ENCODE measurements around the gene SPOUT1. TPM values are rescaled to one million over a fixed set of nuclear protein-coding genes. Genes with fewer than 3 reads are reported as not detected.
"Not testable (repeated sequence)": the region's sequence is repeated elsewhere in the genome, so short reads cannot be mapped to it uniquely, and the experiment has no call there.

SPOUT1 gene
- polyA plus RNA-seq, 1 experiment = 45.8 TPM

DNA sequence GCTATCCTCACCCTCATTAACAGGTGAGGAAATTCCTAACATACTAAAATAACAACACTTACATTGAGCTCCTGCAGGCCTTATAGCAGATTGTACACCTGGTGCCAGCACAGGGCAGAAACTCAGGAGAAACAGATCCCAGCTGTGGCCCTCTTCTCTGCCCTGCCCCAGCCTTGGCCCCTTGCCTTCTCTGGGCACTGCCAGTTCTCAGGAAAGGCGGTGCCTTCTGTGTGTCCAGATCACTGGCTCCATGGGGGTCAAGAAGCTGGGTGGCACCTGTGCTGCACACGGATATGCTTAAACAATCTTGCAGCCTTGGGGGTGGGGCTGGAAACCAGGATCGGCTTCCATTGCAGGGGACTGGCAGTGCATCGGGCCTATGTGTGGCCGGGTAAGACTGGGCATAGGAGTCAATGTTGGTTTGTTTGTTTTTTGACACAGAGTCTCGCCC, 32.8 kb upstream of the SPOUT1 start:
- TF ChIP-seq, protein P1, sequence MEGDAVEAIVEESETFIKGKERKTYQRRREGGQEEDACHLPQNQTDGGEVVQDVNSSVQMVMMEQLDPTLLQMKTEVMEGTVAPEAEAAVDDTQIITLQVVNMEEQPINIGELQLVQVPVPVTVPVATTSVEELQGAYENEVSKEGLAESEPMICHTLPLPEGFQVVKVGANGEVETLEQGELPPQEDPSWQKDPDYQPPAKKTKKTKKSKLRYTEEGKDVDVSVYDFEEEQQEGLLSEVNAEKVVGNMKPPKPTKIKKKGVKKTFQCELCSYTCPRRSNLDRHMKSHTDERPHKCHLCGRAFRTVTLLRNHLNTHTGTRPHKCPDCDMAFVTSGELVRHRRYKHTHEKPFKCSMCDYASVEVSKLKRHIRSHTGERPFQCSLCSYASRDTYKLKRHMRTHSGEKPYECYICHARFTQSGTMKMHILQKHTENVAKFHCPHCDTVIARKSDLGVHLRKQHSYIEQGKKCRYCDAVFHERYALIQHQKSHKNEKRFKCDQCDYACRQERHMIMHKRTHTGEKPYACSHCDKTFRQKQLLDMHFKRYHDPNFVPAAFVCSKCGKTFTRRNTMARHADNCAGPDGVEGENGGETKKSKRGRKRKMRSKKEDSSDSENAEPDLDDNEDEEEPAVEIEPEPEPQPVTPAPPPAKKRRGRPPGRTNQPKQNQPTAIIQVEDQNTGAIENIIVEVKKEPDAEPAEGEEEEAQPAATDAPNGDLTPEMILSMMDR (IDR thresholded peaks at IDR 0.05; ENCODE audit: insufficient read depth, low read depth, low read length) = no peak
- no peak overlapping the region for H3K4me3 ChIP-seq (ENCODE audit: low read depth, low read length)
- H3K36me3 ChIP-seq (ENCODE audit: control insufficient read depth, insufficient read depth, low read length) = no peaks in the 10 kb centered on the region
- no peak for DNase-seq (ENCODE audit: low read depth)
- ChIA-PET POLR2A (no interaction called here), CTCF (interaction anchor here (0.6 to 15.6 kb wide), 13 partner anchors 8 to 145 kb away, joined by 3 to 228 read pairs (median 3); no protein-coding TSS in a partner anchor)
- H3K27me3 ChIP-seq (ENCODE audit: control insufficient read depth, insufficient read depth, low read length) = no peaks in the 10 kb centered on the region

DNA sequence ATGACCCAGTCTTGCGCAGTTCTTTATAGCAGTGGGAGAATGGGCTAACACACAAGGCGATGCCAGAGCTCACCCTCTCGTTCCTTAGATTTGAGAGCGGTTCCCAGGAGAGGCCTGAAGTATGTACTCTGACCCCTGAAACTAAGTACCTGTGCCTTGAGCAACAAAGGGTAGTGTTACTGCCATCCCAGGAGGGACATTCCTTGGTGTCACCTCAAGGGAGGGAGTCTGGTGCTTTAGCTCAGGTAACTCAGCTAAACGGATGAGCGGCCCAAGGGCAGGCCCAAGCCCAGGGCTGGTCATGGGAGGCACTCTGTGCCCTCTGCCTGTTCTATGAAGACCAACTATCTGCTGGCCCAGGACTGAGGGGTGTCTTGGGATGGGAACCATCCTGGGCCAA, 31.9 kb upstream of the SPOUT1 start:
- Histone ChIP-seq H3K4me3 (ENCODE audit: low read depth, low read length) (no peak overlapping the region), H3K27me3 (ENCODE audit: control insufficient read depth, insufficient read depth, low read length) (no peaks in the 10 kb centered on the region), H3K36me3 (ENCODE audit: control insufficient read depth, insufficient read depth, low read length) (no peaks in the 10 kb centered on the region)
- no peak for DNase-seq (ENCODE audit: low read depth)
- CTCF ChIA-PET = interaction anchor here (0.8 to 15.6 kb wide), 6 partner anchors 8 to 146 kb away, joined by 3 to 228 read pairs (median 6); no protein-coding TSS in a partner anchor
- TF ChIP-seq, protein P1 (IDR thresholded peaks at IDR 0.05; ENCODE audit: insufficient read depth, low read depth, low read length) = no peak
- POLR2A ChIA-PET = no interaction called here

- TF ChIP-seq, protein P1 (IDR thresholded peaks at IDR 0.05; ENCODE audit: insufficient read depth, low read depth, low read length) = no peak
- no peak for DNase-seq (ENCODE audit: low read depth)
- ChIA-PET CTCF (interaction anchor here (1.4 to 15.6 kb wide), 4 partner anchors 16 to 66 kb away, joined by 4 to 228 read pairs (median 26); partner anchors contain the start of genes KYAT1 and LRRC8A), POLR2A (no interaction called here)
- no peaks in the 10 kb centered on the region for H3K36me3 ChIP-seq (ENCODE audit: control insufficient read depth, insufficient read depth, low read length)
- H3K27me3 ChIP-seq (ENCODE audit: control insufficient read depth, insufficient read depth, low read length) = no peaks in the 10 kb centered on the region
- no peak overlapping the region for H3K4me3 ChIP-seq (ENCODE audit: low read depth, low read length)
These were observed 31.3 kb upstream of the SPOUT1 start for GRCh38 chr9:128860937-128861336.

DNA sequence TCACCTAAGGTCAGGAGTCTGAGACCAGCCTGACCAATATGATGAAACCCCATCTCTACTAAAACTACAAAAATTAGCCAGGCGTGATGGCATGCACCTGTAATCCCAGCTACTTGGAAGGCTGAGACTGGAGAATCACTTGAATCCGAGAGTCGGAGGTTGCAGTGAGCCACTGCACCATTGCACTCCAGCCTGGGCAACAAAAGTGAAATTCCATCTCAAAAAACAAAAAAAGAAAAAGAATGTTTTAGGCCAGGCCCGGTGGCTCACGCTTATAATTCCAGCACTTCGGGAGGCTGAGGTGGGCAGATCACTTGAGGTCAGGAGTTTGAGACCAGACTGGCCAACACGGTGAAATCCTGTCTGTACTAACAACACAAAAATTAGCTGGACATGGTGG, 28.9 kb upstream of the SPOUT1 start:
- not testable (repeated sequence) for H3K36me3 ChIP-seq (ENCODE audit: control insufficient read depth, insufficient read depth, low read length); H3K4me3 ChIP-seq (ENCODE audit: low read depth, low read length); H3K27me3 ChIP-seq (ENCODE audit: control insufficient read depth, insufficient read depth, low read length); DNase-seq (ENCODE audit: low read depth)
- ChIA-PET POLR2A (interaction anchor here (0.7 kb wide), 1 partner anchor 178 kb away, joined by 5 read pairs; no protein-coding TSS in a partner anchor), CTCF (interaction anchor here (1.0 to 15.6 kb wide), 3 partner anchors 13 to 69 kb away, joined by 3 to 228 read pairs (median 5); no protein-coding TSS in a partner anchor)

GRCh38 chr9:128854454-128854853, 24.9 kb upstream of the SPOUT1 start:
- H3K27me3 ChIP-seq (ENCODE audit: control insufficient read depth, insufficient read depth, low read length); POLR2A ChIA-PET; H3K4me3 ChIP-seq (ENCODE audit: low read depth, low read length); H3K36me3 ChIP-seq (ENCODE audit: control insufficient read depth, insufficient read depth, low read length); DNase-seq (ENCODE audit: low read depth): not testable (repeated sequence)
- CTCF ChIA-PET = interaction anchor here (1.0 to 15.6 kb wide), 2 partner anchors 8 to 73 kb away, joined by 4 to 228 read pairs; no protein-coding TSS in a partner anchor

GRCh38 chr9:128852646-128853045, 23.1 kb upstream of the SPOUT1 start:
- H3K4me3 ChIP-seq (ENCODE audit: low read depth, low read length); H3K27me3 ChIP-seq (ENCODE audit: control insufficient read depth, insufficient read depth, low read length); DNase-seq (ENCODE audit: low read depth); H3K36me3 ChIP-seq (ENCODE audit: control insufficient read depth, insufficient read depth, low read length); POLR2A ChIA-PET: not testable (repeated sequence)
- CTCF ChIA-PET = interaction anchor here (0.7 to 1.3 kb wide), 4 partner anchors 59 to 157 kb away, joined by 3 to 9 read pairs (median 4); no protein-coding TSS in a partner anchor

Data from BJ (cell line).